Astrocyte (in vitro differentiated cells and primary cell): ENCODE measurements around the gene XXYLT1.

Source experiments
- CTCF ChIP-seq: IDR thresholded peaks from 2 replicates; pipeline ENCODE4 v1.5.1; 2011; ENCODE audit warnings: low read depth, mild to moderate bottlenecking, inconsistent platforms, low read length, moderate library complexity; ENCODE audit not compliant: insufficient read depth
- EZH2 ChIP-seq: IDR thresholded peaks from 2 replicates; pipeline ENCODE4 v1.6.1; 2012; ENCODE audit warnings: mild to moderate bottlenecking, low read length, inconsistent platforms; ENCODE audit not compliant: insufficient read depth

GRCh38 chr3:195071916-195072820 lies 198.8 kb downstream of the XXYLT1 start:
- no peak for TF ChIP-seq CTCF
- no peak for TF ChIP-seq EZH2
